Ammon's horn (tissue), 1 donor: ENCODE results near the gene MYH4.

Source experiments
- DNase-seq: peaks from one replicate; pipeline ENCODE4 v3.0.0-alpha.2; 2016; ENCODE audit warnings: low spot score

Gene MYH4

DNA sequence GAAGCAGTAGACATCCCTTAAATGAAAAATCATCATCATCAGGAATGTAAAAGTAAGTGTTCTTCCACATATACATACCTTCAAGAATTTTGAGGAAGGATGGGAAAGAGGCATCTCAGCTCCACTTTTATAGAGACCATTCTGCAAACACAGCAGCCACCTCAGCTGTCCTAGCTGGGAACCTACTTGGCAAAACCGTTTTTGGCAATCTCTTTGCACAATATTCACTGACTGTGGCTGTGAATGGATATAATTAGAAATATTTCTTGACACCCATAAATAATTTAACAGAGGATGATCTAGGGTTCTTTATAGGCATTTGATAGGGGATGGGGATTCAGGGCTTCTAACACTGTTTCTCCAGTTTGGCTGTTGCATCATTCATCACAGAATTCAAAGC lies at the start of gene MYH4:
MYH4 (minus strand) TSS at position 101 of the 400 bp plus-strand sequence. CDS start 2,814 bp downstream, outside the sequence.
- no peak for DNase-seq

- no peak for DNase-seq
Measured at GRCh38 chr17:10518271-10519037, 49.1 kb upstream of the MYH4 start, which contains the start of gene MYH1. MYH1 (minus strand) TSS chr17:10518542; CDS start chr17:10516642, 1,900 bp downstream.

GRCh38 chr17:10516638-10517037 lies 47.3 kb upstream of the MYH4 start:
- no peak for DNase-seq

DNA sequence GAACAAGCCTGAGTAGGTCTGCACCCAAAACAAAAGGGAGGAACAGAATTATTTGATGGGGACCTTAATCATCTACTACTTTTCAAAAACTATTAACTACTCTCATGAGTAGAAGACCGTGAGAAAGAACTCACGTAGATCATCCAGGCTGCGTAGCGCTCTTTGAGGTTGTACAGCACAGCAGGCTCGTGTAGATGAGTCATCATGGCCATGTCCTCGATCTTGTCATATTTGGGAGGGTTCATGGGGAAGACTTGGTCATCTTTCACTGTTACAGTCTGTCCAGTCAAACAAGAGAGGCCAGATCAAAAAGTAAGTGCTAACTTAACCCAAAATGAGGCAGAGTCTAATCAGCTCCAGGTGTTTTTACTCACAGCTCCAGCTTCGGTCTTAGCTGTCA lies 46.7 kb upstream of the MYH4 start:
- no peak for DNase-seq

DNA sequence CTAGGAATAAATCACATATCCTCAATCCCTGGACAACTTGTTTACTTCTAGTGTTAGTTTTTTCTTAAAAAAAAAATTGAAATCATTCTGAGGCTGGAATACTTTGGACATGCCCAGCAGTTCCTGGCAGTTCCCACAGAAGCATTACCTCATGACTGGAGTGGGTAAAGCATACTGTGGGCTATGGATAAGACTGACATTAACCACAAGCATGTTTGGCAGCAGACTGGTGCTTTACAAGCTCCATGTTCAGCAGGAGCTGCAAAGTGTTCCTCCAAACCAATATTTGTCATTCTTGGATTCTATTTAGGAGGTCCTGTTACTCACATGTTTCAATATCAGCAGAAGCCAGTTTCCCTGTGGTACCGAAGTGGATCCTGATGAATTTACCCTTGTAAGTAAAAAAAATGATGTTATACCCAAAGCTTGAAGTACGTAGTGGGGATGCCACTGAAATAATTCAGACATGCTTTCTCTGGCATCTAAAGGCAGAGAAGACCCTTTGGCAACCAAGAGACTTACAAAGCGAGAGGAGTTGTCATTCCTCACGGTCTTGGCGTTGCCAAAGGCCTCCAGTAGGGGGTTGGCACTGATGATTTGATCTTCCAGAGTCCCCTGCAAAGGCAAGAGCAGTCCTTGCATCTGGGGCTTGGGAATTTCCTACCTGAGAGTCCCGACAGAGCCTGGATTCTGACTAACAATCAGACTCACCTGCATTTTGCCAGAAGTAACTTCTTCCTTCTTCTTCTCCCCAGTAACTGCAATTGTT lies 44.1 kb upstream of the MYH4 start:
- no peak for DNase-seq

DNA sequence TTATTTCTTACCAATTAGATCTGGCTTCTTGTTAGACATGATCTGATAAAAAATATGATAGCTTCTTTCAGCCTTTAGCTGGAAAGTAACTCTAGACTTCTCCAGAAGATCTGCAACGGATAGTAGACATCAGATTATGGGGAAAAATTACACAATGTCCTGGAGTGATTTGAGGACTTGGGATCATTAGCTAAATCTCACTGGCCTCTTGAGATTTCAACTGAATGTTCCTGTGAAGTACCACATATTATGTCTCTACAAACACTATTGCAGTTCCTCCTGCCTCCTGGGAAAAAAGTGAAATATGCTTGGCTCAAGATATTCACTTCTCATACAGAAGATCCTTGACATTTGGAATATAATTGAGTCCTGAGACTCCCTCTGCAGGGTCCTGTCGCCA lies 43.5 kb upstream of the MYH4 start:
- DNase-seq: no peak

DNA sequence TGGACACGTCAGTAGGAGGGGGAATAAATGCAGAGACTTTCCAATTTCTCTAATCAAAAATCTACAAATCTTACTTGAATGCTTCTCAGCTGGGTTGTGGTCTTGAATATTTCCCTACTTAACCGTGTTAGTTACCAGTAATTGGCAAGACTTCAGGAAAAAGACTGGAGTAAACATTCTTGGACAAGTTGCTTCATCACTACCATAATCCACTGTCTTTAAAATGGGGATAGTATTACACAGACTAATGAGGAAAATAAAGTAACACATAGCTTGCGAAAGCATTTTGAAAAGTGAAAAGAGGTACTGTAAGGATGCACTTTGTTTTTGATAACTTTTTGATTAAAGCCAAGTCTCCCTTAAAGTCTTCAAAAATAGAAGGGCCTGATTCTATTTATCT lies 30.6 kb upstream of the MYH4 start:
- DNase-seq: no peak

- no peak for DNase-seq
Measured at GRCh38 chr17:10492004-10492403, 22.6 kb upstream of the MYH4 start.

- no peak for DNase-seq
Measured at GRCh38 chr17:10482252-10482651, 12.9 kb upstream of the MYH4 start.

GRCh38 chr17:10477701-10478100 lies 8.3 kb upstream of the MYH4 start:
- DNase-seq: no peak

DNA sequence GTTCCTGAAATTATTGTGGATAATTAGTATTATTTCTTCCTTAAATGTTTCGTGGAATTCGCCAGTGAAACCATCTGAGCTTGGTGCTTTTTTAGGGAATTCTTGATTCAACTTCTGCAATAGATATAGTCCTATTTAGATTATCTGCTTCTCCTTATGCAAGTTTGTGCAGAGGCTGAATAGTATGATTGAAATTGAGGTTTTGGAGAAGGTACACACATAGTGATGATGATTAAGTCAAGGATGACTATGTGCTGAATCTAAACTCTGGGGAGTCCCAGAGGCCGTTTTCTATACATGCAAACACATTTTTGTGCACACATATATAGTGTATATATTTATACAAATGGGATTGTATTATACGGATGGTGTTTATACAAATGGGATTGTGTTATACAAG lies 5.2 kb upstream of the MYH4 start:
- no peak for DNase-seq

DNA sequence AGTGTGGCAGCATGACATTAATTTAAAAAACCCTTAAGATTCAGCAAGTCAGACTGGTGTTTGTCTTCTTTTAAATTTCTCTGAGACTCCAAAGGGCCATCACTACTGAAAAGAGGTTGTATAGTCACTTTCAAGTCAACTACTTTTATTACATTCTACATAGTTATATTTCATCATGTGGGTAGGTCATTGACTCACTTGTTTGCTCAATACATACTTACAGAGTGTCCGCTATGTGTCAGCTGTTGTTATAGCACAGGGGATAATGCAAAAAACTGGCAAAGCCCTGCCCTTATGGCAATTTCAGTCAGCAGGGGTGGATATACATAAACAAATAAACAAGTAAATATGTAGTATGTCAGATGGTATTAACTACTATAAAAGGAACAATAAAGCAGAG lies 2.5 kb upstream of the MYH4 start:
- no peak for DNase-seq

GRCh38 chr17:10463402-10463801 lies 6.0 kb downstream of the MYH4 start:
- DNase-seq: no peak

DNA sequence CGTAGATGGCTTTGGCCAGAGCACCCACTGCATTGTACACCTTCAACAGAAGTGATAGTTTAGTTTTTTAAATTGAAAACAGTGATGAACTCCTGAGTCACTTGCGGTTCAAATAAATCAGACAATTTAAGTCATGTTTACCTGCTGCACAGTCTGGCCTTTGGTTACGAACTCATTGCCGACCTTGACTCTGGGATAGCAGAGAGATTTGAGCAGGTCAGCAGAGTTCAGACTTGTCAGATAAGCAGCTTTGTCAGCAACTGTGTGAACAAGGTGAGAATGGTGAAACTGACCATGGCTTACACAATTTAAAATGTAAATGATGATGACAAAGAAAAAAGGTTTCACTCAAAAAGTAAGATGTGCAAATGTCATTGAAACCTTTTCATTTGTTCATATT lies 9.3 kb downstream of the MYH4 start:
- DNase-seq: no peak

- DNase-seq: no peak
Measured at GRCh38 chr17:10458701-10459100, 10.7 kb downstream of the MYH4 start.

GRCh38 chr17:10457952-10458351 lies 11.4 kb downstream of the MYH4 start:
- no peak for DNase-seq

GRCh38 chr17:10447026-10447931 lies 22.1 kb downstream of the MYH4 start:
- DNase-seq: no peak

- DNase-seq: no peak
Measured at GRCh38 chr17:10439816-10440215, 29.5 kb downstream of the MYH4 start.

DNA sequence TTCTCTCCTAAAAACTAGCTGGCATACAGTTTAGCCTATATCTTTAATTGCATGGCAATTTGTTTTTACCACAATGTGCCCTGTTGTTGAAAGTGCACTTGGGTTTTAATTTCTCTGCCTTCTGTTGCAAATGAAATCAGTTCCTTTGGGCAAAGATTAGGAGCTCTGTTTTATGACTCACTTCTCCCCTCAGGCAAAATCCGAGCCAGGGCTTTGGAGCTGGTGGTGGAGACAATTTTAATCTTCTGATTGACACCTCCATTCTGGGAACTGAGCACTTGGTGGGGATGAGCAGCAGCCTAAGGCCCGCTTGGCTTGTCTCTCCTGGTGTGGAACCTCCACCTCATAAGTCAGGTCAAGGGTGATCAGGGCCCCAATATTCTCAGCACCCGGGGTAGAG lies 34.3 kb downstream of the MYH4 start:
- no peak for DNase-seq

- no peak for DNase-seq
Measured at GRCh38 chr17:10429421-10430045, 39.8 kb downstream of the MYH4 start.

DNA sequence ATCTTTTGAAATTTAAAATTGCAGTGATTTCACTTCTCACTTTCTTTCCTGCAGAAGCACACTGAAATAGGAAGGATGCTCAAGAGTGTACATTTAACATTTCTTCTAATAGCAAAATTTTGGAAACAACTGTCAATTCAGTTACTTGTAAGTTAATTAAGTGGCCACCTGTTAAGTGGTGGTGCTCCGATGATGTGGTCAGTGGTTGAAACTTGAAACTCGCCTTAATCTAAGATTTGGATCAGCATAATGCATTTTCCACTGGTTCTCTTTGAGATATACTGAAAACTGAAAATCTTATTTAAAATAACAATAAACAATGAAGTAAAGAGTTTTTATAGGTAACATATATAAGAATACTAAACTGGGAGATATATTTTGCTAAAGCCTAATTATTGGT lies 40.6 kb downstream of the MYH4 start:
- no peak for DNase-seq
